K562 (cell line): Measurements from ENCODE around the gene IMPDH2. TPM values are rescaled to one million over a fixed set of nuclear protein-coding genes. Genes with fewer than 3 reads are reported as not detected.

Experiments used
- BRCA1 ChIP-seq, 2 experiments: fragments of 450-650 bp in 1 of 2; sonication (generic) in 1 of 2; formaldehyde crosslinking in 1 of 2; IDR thresholded peaks; 2 replicates each; pipeline versions ENCODE4 v1.5.0 to v1.6.1; 2017 to 2020; ENCODE audit warnings: mild to moderate bottlenecking in 1 of 2, missing genetic modification reagents in 1 of 2
- FIP1L1 ChIP-seq: fragments of 200-400 bp; formaldehyde crosslinking; IDR thresholded peaks from 2 replicates; pipeline ENCODE4 v1.6.1; 2018; ENCODE audit warnings: mild to moderate bottlenecking, low read depth, low read length; ENCODE audit not compliant: poor library complexity, severe bottlenecking
- FOXA1 ChIP-seq: fragments of 450-650 bp; IDR thresholded peaks from 2 replicates; pipeline ENCODE4 v1.6.1; 2016; ENCODE audit warnings: mild to moderate bottlenecking, borderline replicate concordance
- HNRNPK ChIP-seq: fragments of 200-400 bp; formaldehyde crosslinking; IDR thresholded peaks from one replicate; pipeline ENCODE4 v1.6.1; 2018; ENCODE audit warnings: mild to moderate bottlenecking, low read depth, low read length; ENCODE audit not compliant: poor library complexity, severe bottlenecking
- MYNN ChIP-seq, 2 experiments: sonication (generic); formaldehyde crosslinking in 1 of 2; IDR thresholded peaks; 2 replicates each; pipeline versions ENCODE4 v1.5.0 to v1.6.1; 2016 to 2020; ENCODE audit warnings: antibody characterized with exemption in 1 of 2, missing genetic modification reagents in 1 of 2
- NFATC3 ChIP-seq: fragments of 450-650 bp; IDR thresholded peaks from 2 replicates; pipeline ENCODE4 v1.6.1; 2017; ENCODE audit warnings: mild to moderate bottlenecking
- NFRKB ChIP-seq: fragments of 450-650 bp; IDR thresholded peaks from 2 replicates; pipeline ENCODE4 v1.6.1; 2016; ENCODE audit warnings: low read depth
- SRSF1 ChIP-seq: fragments of 200-400 bp; formaldehyde crosslinking; IDR thresholded peaks from 2 replicates; pipeline ENCODE4 v1.6.1; 2017; ENCODE audit warnings: mild to moderate bottlenecking, low read depth, low read length, moderate library complexity
- SRSF9 ChIP-seq: fragments of 200-400 bp; formaldehyde crosslinking; IDR thresholded peaks from 2 replicates; pipeline ENCODE4 v1.6.1; 2017; ENCODE audit warnings: low read depth, low read length, borderline replicate concordance
- TFAM ChIP-seq: fragments of 250-450 bp; sonication (Bioruptor Pico); conservative IDR thresholded peaks from 2 replicates; pipeline ENCODE4 v1.5.0; 2021; ENCODE audit warnings: mild to moderate bottlenecking, moderate library complexity
- ZNF124 ChIP-seq: sonication (generic); formaldehyde crosslinking; IDR thresholded peaks from 2 replicates; pipeline ENCODE4 v1.8.1; 2022; ENCODE audit warnings: missing genetic modification reagents
- ZNF589 ChIP-seq: fragments of 200-800 bp; sonication (Bioruptor generic); IDR thresholded peaks from 2 replicates; pipeline ENCODE4 v1.6.1; 2016; ENCODE audit warnings: low read depth, missing genetic modification characterization, missing compliant biosample characterization
- ZNF699 ChIP-seq: fragments of 250-450 bp; sonication (Bioruptor Pico); IDR thresholded peaks from 2 replicates; pipeline ENCODE4 v1.8.0; 2021; ENCODE audit warnings: mild to moderate bottlenecking, moderate library complexity; ENCODE audit not compliant: insufficient replicate concordance
- ZNF785 ChIP-seq: fragments of 250-450 bp; sonication (Bioruptor Pico); IDR thresholded peaks from 2 replicates; pipeline ENCODE4 v1.4.0; 2020; ENCODE audit warnings: mild to moderate bottlenecking
- ZNF79 ChIP-seq: fragments of 250-450 bp; sonication (Bioruptor Pico); IDR thresholded peaks from 2 replicates; pipeline ENCODE4 v1.4.0; 2020; ENCODE audit warnings: low read depth, mild to moderate bottlenecking, moderate library complexity
- polyA plus RNA-seq, 8 experiments: library from polyadenylated mRNA; depleted of rRNA in 4 of 8; stranded (reverse) in 5 of 8; unstranded in 3 of 8; fragments of >200 nt; fragmentation: Nextera tagmentation in 2 of 8; fragmentation: Illumina TruSeq in 1 of 8; extraction: Ambion mirVana in 2 of 8; extraction: Trizol in 1 of 8; gene quantifications; 2 replicates each; pipeline versions ENCODE4 v1.2.1 to v1.2.3, GENCODE V29; 2011 to 2014; ENCODE audit warnings: inconsistent platforms in 1 of 8, missing spikeins in 1 of 8
- total RNA-seq, 7 experiments: library from RNA; depleted of rRNA in 6 of 7; stranded (reverse); fragments of >200 nt in 6 of 7; fragmentation: Illumina TruSeq in 2 of 7; extraction: Trizol in 2 of 7; gene quantifications; 2 replicates each; pipeline versions ENCODE4 v1.2.1 to v1.2.3, GENCODE V29; 2011 to 2021; ENCODE audit warnings: low replicate concordance in 1 of 7
- TF ChIP-seq, protein P1 (sequence below): sonication (generic); formaldehyde crosslinking; IDR thresholded peaks from 2 replicates; pipeline ENCODE4 v1.8.1; 2022; ENCODE audit warnings: missing genetic modification reagents
- TF ChIP-seq, protein P2 (sequence below): fragments of 250-450 bp; sonication (Bioruptor Pico); IDR thresholded peaks from 2 replicates; pipeline ENCODE4 v1.6.1; 2021; ENCODE audit warnings: mild to moderate bottlenecking
- TF ChIP-seq, protein P3 (sequence below): sonication (generic); formaldehyde crosslinking; IDR thresholded peaks from 2 replicates; pipeline ENCODE4 v1.8.0; 2022; ENCODE audit warnings: missing genetic modification reagents, mild to moderate bottlenecking, moderate library complexity, borderline replicate concordance
- TF ChIP-seq, protein P4 (sequence below), 3 experiments: fragments of 200-800 bp in 1 of 3; sonication (Bioruptor generic) in 1 of 3; sonication (generic) in 1 of 3; formaldehyde crosslinking in 1 of 3; IDR thresholded peaks; 2 replicates each; pipeline versions ENCODE4 v1.6.1 to v1.8.0; 2016 to 2022; ENCODE audit warnings: mild to moderate bottlenecking in 2 of 3, missing compliant biosample characterization in 2 of 3, missing genetic modification characterization in 2 of 3, missing genetic modification reagents in 1 of 3
- TF ChIP-seq, protein P5 (sequence below), 3 experiments: IDR thresholded peaks in 2 of 3; conservative IDR thresholded peaks in 1 of 3; 2 replicates each; pipeline ENCODE4 v1.5.1; 2011 to 2012; ENCODE audit warnings: low read length in 3 of 3, mild to moderate bottlenecking in 3 of 3, control low read depth in 2 of 3, improper control_type of control experiment in 1 of 3, inconsistent platforms in 1 of 3, low read depth in 1 of 3, mixed read lengths in 1 of 3, moderate library complexity in 1 of 3; ENCODE audit not compliant: insufficient read depth in 2 of 3

The IMPDH2 gene
- total and polyA plus RNA-seq, 9 of the 15 experiments (the other 6 are each of a cell fraction or from before 2014, with no cell fraction given), result 318 to 507 (median 366) TPM

DNA sequence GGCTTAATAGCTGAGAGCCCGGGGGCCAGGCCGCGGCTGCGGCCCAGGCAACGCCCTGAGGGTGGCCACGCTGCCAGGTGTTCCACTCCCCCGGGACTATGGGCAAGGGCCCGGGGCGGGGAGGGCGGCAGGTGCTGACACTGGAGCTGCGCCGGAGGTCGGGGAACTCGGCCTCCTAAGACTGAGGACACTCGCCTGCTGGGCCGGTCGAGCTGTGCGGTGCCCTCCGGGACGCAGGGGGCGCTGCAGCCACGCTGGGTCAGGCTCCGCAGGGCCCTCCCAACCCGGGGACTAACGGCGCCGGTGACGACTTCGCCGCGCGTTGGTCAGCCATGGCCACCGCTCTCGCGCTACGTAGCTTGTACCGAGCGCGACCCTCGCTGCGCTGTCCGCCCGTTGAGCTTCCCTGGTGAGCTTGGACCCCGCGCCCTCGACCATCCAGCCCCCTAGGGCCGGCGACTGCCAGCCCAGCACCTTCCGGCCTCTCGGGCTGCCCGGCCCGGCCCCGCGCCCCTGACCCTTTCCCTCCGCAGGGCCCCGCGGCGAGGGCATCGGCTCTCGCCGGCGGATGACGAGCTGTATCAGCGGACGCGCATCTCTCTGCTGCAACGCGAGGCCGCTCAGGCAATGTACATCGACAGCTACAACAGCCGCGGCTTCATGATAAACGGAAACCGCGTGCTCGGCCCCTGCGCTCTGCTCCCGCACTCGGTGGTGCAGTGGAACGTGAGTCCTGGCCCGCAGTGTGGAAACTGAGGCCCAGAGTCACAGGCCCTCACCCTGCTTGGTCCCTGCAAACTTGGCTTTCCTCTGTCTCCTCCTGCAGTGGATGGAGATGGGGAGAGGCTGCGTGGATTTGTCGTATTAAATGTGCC lies 7.1 kb downstream of the IMPDH2 start, which contains the start of gene NDUFAF3 (continued):
- TF ChIP-seq ZNF124 (CRISPR knock-in tag), result no peak
- peak; percentile 32; the same call in 1 of the 2 replicates for TF ChIP-seq NFRKB
- no peak for TF ChIP-seq SRSF9
- TF ChIP-seq MYNN (IDR thresholded peaks at IDR 0.05), result no peak; the same call in 1 of the 2 replicates
- TF ChIP-seq MYNN (CRISPR knock-in tag; IDR thresholded peaks at IDR 0.05), result no peak
- no peak for TF ChIP-seq HNRNPK
- TF ChIP-seq, protein P1, sequence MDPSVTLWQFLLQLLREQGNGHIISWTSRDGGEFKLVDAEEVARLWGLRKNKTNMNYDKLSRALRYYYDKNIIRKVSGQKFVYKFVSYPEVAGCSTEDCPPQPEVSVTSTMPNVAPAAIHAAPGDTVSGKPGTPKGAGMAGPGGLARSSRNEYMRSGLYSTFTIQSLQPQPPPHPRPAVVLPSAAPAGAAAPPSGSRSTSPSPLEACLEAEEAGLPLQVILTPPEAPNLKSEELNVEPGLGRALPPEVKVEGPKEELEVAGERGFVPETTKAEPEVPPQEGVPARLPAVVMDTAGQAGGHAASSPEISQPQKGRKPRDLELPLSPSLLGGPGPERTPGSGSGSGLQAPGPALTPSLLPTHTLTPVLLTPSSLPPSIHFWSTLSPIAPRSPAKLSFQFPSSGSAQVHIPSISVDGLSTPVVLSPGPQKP, result no peak
- TF ChIP-seq, protein P2, sequence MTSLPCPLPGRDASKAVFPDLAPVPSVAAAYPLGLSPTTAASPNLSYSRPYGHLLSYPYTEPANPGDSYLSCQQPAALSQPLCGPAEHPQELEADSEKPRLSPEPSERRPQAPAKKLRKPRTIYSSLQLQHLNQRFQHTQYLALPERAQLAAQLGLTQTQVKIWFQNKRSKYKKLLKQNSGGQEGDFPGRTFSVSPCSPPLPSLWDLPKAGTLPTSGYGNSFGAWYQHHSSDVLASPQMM (CRISPR knock-in tag), result no peak
- TF ChIP-seq, protein P3, sequence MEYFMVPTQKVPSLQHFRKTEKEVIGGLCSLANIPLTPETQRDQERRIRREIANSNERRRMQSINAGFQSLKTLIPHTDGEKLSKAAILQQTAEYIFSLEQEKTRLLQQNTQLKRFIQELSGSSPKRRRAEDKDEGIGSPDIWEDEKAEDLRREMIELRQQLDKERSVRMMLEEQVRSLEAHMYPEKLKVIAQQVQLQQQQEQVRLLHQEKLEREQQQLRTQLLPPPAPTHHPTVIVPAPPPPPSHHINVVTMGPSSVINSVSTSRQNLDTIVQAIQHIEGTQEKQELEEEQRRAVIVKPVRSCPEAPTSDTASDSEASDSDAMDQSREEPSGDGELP (CRISPR knock-in tag), result peak; percentile 77; the same call in 1 of the 2 replicates
- no peak for TF ChIP-seq SRSF1
- no peak for TF ChIP-seq ZNF589 (CRISPR knock-in tag)
- no peak for TF ChIP-seq BRCA1 (IDR thresholded peaks at IDR 0.05)
- TF ChIP-seq BRCA1 (CRISPR knock-in tag; IDR thresholded peaks at IDR 0.05), result no peak
- no peak for TF ChIP-seq NFATC3
- TF ChIP-seq FOXA1, result no peak
- no peak for TF ChIP-seq ZNF699 (CRISPR knock-in tag)
- no peak for TF ChIP-seq TFAM (CRISPR knock-in tag)
- TF ChIP-seq, protein P4, sequence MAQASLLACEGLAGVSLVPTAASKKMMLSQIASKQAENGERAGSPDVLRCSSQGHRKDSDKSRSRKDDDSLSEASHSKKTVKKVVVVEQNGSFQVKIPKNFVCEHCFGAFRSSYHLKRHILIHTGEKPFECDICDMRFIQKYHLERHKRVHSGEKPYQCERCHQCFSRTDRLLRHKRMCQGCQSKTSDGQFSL (CRISPR knock-in tag; IDR thresholded peaks at IDR 0.05), result no peak; the same call in 1 of the 2 replicates
- TF ChIP-seq, protein P4 (tag; IDR thresholded peaks at IDR 0.05), result no peak
- peak; percentile 93 for TF ChIP-seq FIP1L1
- TF ChIP-seq, protein P5, sequence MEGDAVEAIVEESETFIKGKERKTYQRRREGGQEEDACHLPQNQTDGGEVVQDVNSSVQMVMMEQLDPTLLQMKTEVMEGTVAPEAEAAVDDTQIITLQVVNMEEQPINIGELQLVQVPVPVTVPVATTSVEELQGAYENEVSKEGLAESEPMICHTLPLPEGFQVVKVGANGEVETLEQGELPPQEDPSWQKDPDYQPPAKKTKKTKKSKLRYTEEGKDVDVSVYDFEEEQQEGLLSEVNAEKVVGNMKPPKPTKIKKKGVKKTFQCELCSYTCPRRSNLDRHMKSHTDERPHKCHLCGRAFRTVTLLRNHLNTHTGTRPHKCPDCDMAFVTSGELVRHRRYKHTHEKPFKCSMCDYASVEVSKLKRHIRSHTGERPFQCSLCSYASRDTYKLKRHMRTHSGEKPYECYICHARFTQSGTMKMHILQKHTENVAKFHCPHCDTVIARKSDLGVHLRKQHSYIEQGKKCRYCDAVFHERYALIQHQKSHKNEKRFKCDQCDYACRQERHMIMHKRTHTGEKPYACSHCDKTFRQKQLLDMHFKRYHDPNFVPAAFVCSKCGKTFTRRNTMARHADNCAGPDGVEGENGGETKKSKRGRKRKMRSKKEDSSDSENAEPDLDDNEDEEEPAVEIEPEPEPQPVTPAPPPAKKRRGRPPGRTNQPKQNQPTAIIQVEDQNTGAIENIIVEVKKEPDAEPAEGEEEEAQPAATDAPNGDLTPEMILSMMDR (IDR thresholded peaks at IDR 0.05 in 2 of 3, conservative IDR thresholded peaks at IDR 0.05 in 1 of 3; ENCODE audit: insufficient read depth in 2 of 3, low read depth in 1 of 3, low read length in 3 of 3), result peak; percentile 79 to 83 (median 82)
- no peak for TF ChIP-seq ZNF785 (CRISPR knock-in tag)
- no peak for TF ChIP-seq ZNF79 (CRISPR knock-in tag)
